GM19372 (cell line): Measurements from ENCODE around the gene PKNOX1.
"Not testable (repeated sequence)": the region's sequence is repeated elsewhere in the genome, so short reads cannot be mapped to it uniquely, and the experiment has no call there.

Experiments used
- ATAC-seq: cut with Tn5 transposase; IDR thresholded peaks from one replicate; pipeline ENCODE4 v1.9.1; 2021; ENCODE audit warnings: mild to moderate bottlenecking, low read depth, moderate library complexity; ENCODE audit not compliant: unreplicated experiment

The PKNOX1 gene

GRCh38 chr21:43043291-43043690, 68.9 kb downstream of the PKNOX1 start:
- ATAC-seq: not testable (repeated sequence)

- not testable (repeated sequence) for ATAC-seq
These were observed 70.2 kb downstream of the PKNOX1 start for GRCh38 chr21:43044547-43044946.

GRCh38 chr21:43045165-43045875, 71.0 kb downstream of the PKNOX1 start:
- not testable (repeated sequence) for ATAC-seq

DNA sequence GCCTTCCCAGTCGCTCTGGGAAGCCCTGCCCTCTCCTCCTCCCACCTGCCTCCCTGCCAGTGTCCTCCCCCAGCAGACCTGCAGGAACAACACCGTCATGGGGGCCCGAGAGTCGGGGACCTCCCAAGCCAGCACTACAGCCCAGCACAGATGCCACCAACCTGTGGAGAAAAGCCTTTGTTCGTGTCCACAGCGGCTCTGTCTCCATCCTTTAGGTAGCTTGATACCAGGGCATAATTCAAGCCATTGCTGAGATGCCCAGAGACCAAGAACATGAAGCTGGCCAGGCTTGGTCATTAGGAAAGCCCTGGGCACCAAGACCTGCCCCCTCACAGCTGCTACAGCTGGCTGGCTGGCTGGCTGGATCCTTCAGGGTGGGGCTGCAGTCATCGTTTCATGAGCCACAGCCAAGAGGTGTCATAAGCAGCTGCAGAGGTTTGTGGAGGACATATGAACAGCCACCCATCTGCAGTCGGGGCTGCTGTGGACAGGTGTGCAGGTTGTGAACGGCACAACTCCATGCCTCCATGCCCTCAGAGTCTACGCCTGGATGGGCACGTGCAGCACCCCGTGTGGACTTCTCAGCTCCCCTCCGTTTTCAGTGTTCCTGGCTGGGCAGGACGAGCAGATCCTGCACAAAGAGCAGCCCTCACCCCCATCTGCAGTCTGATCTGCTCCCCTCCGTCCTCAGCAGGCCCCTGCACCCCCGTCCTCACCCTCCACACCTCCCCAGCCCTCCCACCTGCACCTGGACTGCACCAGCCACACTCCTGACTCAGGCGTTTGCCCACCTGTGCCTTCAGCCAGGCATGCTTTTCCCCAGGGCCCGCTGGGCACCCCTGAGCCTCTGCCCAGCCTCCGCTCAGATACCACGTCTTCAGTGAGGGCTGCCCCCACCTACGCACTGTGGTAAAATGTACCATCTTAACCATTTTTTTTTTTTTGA, 71.8 kb downstream of the PKNOX1 start:
- ATAC-seq: not testable (repeated sequence)

DNA sequence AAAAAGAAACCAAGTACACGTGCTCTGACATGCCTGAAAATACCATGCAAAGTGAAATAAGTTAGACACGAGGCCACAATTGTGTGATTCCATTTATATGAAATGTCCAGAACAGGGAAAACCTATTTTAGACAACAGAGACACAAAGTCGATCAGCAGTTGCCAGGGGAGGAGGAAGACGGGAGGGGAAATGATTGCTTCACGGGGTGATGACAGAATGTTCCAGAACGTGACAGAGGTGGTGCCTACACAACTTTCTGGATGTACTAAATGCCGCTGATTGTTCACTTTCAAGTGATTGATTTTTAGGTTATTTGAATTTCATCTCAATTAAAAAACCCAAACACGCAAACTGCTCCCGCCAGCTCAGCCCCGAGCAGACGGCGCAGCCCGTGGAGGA, 78.8 kb downstream of the PKNOX1 start:
- ATAC-seq: not testable (repeated sequence)

DNA sequence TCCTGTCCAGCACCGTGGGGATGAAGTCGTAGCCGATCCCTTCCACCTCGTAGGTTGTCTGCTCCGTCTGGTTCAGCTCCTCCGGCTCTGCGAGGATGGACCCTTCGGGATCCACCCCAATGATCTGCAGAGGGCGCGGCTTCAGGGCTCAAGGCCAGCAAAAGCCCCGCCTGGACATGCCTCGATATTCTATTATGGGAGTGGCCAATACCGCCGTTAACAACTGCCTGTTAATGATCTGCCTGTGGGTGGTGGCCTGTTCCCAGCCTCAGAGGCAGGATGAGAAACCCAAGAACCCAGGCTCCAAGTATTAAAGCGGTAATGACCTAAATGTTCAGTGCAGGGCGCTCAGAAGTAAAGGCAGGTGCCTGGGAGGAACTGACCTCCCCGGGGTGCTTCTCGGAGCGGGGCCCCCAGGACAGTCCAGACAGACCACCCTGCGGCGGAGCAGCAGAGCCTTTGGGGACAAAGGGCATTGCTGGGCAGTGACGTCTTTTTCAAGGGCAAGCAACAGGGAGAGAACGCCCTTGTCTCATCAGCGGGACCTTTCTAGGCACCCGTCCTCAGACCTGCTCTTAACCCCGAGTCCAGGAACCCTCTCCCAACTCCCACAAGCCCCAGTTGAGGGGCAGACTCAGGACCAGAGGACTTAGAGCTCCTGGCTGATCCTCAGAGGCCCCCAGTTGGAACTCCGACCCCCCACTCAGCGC, 88.7 kb downstream of the PKNOX1 start:
- not testable (repeated sequence) for ATAC-seq

GRCh38 chr21:43064265-43064917, 90.0 kb downstream of the PKNOX1 start:
- ATAC-seq: not testable (repeated sequence)

GRCh38 chr21:43065991-43066390, 91.6 kb downstream of the PKNOX1 start:
- not testable (repeated sequence) for ATAC-seq

DNA sequence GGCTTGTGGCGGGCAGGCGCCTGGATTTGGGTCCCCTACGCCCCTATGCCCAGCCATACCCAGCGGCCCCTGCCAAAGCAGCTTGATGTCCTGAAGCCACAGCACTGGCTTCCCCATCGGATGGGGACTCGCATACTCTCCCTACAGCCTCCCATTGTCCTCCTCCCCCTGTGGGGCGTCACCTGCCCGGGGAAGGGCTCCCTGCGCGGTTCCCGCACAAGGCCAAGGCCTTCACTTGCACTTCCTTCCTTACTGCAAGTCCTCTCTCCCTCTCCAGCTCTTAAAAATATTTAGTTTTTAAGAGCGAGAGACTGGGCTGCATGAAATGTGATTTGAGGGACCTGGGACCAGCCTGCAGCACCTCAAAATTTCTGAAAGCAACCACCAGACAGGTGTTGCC, 92.3 kb downstream of the PKNOX1 start:
- not testable (repeated sequence) for ATAC-seq

- not testable (repeated sequence) for ATAC-seq
These were observed 93.7 kb downstream of the PKNOX1 start for GRCh38 chr21:43068065-43068464.

- not testable (repeated sequence) for ATAC-seq
These were observed 95.3 kb downstream of the PKNOX1 start for GRCh38 chr21:43069682-43070081.

DNA sequence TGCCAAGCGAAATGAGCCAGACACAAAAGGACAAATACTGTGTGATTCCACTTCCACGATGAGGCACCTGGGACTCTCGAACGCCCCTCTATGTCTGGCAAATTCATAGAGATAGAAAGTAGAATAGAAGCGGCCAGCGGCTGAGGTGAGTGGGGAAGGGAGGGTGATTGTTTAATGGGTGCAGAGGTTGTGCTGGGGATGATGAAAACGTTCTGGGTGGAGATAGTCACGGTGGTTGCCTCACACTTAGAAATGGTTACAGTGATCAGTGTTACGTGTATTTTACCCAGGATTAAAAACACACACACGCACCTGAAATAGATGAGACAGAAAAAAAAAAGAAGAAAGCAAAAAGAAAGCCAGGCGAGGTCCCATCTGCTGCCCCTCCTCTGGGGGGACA, 98.4 kb downstream of the PKNOX1 start:
- not testable (repeated sequence) for ATAC-seq

- not testable (repeated sequence) for ATAC-seq
These were observed 100.2 kb downstream of the PKNOX1 start for GRCh38 chr21:43074401-43075169.

DNA sequence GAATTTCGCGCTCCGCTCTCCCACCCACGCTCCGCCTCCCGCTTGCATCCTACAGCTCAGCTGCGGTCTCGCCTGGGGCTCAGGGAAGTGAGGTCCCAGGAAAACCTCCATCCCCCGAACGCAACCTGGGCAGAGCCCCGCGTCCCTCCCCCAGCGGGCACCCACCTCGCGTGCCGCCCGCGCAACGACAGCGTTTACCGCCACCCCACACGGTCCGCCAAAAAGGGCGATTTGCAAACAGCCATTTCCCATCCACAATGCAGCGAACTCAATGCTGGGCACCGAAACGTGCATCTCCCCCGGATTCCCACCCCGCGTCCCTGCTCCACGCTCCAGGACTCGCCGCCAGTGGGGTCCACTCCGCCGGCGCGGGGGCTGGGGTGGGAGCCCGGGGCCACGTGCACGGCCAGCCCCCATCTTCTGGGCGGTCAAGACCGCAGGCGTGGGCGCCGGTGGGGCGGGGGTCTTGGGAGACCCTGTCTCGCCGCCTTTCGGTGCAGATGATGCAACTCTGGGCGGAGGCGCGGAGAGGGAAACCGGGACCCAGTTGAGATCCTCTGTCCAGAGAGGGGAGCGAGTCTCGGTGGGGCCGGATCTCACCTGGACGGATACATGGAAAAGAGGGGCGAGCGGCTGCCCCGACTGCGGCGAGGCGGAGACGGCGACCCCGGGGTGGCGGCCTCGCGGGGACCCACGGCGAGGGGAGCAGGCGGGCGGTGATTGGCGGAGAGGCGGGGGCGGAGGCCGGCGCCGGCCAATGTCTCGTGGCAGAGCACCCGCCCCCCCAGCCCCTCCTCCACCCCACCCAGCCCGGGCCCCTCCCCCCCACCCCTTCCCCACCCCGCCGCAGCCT, 101.0 kb downstream of the PKNOX1 start, which contains the start of gene CBS:
CBS (minus strand) TSS at position 666 of the 853 bp plus-strand sequence. CDS start 3,642 bp downstream, outside the sequence.
- not testable (repeated sequence) for ATAC-seq

GRCh38 chr21:43076023-43076637, 101.8 kb downstream of the PKNOX1 start:
- not testable (repeated sequence) for ATAC-seq

- ATAC-seq: not testable (repeated sequence)
These were observed 102.3 kb downstream of the PKNOX1 start for GRCh38 chr21:43076643-43077042.

GRCh38 chr21:43082587-43083300, 108.4 kb downstream of the PKNOX1 start:
- not testable (repeated sequence) for ATAC-seq
